ENCODE results near the gene FHAD1. TPM values are rescaled to one million over a fixed set of nuclear protein-coding genes. Genes with fewer than 3 reads are reported as not detected.

Gene FHAD1
- total and polyA plus RNA-seq, 10 of the 15 experiments (the other 5 are each of a cell fraction or from before 2014, with no cell fraction given) = 0.09 to 1.0 (median 0.32) TPM; not detected in 2

DNA sequence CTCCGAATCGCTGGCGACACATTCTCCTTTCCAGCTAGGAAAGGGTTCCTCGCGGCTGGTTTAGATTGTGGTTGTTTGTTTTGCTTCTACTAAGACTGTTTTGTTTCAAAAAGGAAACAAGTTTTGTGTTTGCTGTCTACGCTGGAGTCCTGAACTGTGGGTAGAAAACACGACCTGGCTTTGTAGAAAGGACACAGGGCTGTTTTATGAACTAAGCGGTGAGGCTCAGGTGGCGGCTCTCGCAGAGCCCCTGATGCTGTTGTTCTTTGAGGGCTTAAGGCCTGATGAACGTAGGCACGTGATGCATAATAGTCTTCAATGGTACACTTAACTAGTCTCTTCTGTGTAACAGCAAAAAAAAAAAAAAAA, 27.0 kb upstream of the FHAD1 start:
- ChIA-PET POLR2A (interaction anchor here (0.6 to 1.5 kb wide), 3 partner anchors 14 to 788 kb away, joined by 3 to 7 read pairs (median 5); no protein-coding TSS in a partner anchor), CTCF (interaction anchor here (0.9 to 2.3 kb wide), 4 partner anchors 12 to 91 kb away, joined by 3 to 6 read pairs (median 3); no protein-coding TSS in a partner anchor), RAD21 (ENCODE audit: unreplicated experiment) (interaction anchor here (1.1 to 1.9 kb wide), 3 partner anchors 24 to 383 kb away, joined by 3 to 5 read pairs (median 3); no protein-coding TSS in a partner anchor), SMC1A (ENCODE audit: uncharacterized antibody, unreplicated experiment) (interaction anchor here (1.9 kb wide), 1 partner anchor 12 kb away, joined by 4 read pairs; no protein-coding TSS in a partner anchor)
- Histone ChIP-seq H3K9ac (ENCODE audit: control insufficient read depth, insufficient read depth, low read length) (no peak overlapping the region), H3K27me3 (replicated peaks in 1 of 2; ENCODE audit: control insufficient read depth in 2 of 2, insufficient read depth in 2 of 2, low read length in 1 of 2) (no peaks in the 10 kb centered on the region), H3K36me3 (ENCODE audit: control insufficient read depth in 2 of 2, insufficient read depth in 2 of 2, low read length in 1 of 2) (peaks cover 0 to 2% of the 10 kb centered on the region in 2 experiments; a peak in 2 of 4 replicates), H3K79me2 (ENCODE audit: control insufficient read depth, insufficient read depth, low read length) (no peaks in the 10 kb centered on the region), H2AFZ (ENCODE audit: control insufficient read depth, low read depth, low read length) (no peak overlapping the region), H3K9me3 (replicated peaks; ENCODE audit: control insufficient read depth, insufficient read depth, low read length) (no peaks in the 10 kb centered on the region; the same call in 2 of the 3 replicates), H3K4me1 (ENCODE audit: control insufficient read depth, insufficient read depth, low read length) (no peaks in the 10 kb centered on the region), H3K4me2 (ENCODE audit: control insufficient read depth, insufficient read depth) (no peak overlapping the region), H3K4me3 (no peak overlapping the region), H3K27ac (ENCODE audit: control insufficient read depth, insufficient read depth) (no peak overlapping the region), H4K20me1 (ENCODE audit: control insufficient read depth, insufficient read depth) (no peaks in the 10 kb centered on the region)
- in situ Hi-C loops (cut with MboI) (no loop called here), intact Hi-C loops (cut with micrococcal nuclease; ENCODE audit: unreplicated experiment) (no loop called here)
- ATAC-seq = no peak
- BruUV-seq (replicated peaks) = no TSS peak
- 30% methylated on average over 12 of the region's 12 CpGs for WGBS (ENCODE audit: insufficient coverage, insufficient replicate concordance, low lambda C conversion rate, missing lambda C conversion rate)
- FAIRE-seq = no peak
- no peak for DNase-seq (ENCODE audit: low read depth, low spot score)
- TF ChIP-seq KLF5 (IDR thresholded peaks at IDR 0.05; ENCODE audit: partially characterized antibody) (no peak), GABPA (IDR thresholded peaks at IDR 0.05; ENCODE audit: low read depth) (no peak), SPI1 (IDR thresholded peaks at IDR 0.05; ENCODE audit: borderline replicate concordance, insufficient read depth, low read depth, low read length) (no peak), IRF4 (IDR thresholded peaks at IDR 0.05; ENCODE audit: low read depth, low read length) (no peak), HDGF (IDR thresholded peaks at IDR 0.05) (no peak), RBBP5 (conservative IDR thresholded peaks at IDR 0.05) (no peak), TCF3 (IDR thresholded peaks at IDR 0.05; ENCODE audit: borderline replicate concordance, insufficient read depth, low read depth, low read length) (no peak), ZBED1 (IDR thresholded peaks at IDR 0.05; ENCODE audit: borderline replicate concordance) (no peak), CHD4 (IDR thresholded peaks at IDR 0.05) (no peak), MYB (IDR thresholded peaks at IDR 0.05; ENCODE audit: borderline replicate concordance, low read depth, low read length) (no peak), EP300 (IDR thresholded peaks at IDR 0.05; ENCODE audit: borderline replicate concordance in 1 of 2, control insufficient read depth in 1 of 2, low read depth in 2 of 2, low read length in 2 of 2) (no peak), PKNOX1 (IDR thresholded peaks at IDR 0.05) (no peak), MTA3 (IDR thresholded peaks at IDR 0.05; ENCODE audit: borderline replicate concordance, low read length) (no peak), ZSCAN29 (IDR thresholded peaks at IDR 0.05) (no peak)
- TF ChIP-seq, protein P1, sequence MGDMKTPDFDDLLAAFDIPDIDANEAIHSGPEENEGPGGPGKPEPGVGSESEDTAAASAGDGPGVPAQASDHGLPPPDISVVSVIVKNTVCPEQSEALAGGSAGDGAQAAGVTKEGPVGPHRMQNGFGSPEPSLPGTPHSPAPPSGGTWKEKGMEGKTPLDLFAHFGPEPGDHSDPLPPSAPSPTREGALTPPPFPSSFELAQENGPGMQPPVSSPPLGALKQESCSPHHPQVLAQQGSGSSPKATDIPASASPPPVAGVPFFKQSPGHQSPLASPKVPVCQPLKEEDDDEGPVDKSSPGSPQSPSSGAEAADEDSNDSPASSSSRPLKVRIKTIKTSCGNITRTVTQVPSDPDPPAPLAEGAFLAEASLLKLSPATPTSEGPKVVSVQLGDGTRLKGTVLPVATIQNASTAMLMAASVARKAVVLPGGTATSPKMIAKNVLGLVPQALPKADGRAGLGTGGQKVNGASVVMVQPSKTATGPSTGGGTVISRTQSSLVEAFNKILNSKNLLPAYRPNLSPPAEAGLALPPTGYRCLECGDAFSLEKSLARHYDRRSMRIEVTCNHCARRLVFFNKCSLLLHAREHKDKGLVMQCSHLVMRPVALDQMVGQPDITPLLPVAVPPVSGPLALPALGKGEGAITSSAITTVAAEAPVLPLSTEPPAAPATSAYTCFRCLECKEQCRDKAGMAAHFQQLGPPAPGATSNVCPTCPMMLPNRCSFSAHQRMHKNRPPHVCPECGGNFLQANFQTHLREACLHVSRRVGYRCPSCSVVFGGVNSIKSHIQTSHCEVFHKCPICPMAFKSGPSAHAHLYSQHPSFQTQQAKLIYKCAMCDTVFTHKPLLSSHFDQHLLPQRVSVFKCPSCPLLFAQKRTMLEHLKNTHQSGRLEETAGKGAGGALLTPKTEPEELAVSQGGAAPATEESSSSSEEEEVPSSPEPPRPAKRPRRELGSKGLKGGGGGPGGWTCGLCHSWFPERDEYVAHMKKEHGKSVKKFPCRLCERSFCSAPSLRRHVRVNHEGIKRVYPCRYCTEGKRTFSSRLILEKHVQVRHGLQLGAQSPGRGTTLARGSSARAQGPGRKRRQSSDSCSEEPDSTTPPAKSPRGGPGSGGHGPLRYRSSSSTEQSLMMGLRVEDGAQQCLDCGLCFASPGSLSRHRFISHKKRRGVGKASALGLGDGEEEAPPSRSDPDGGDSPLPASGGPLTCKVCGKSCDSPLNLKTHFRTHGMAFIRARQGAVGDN (IDR thresholded peaks at IDR 0.05) = no peak
- TF ChIP-seq, protein P2, sequence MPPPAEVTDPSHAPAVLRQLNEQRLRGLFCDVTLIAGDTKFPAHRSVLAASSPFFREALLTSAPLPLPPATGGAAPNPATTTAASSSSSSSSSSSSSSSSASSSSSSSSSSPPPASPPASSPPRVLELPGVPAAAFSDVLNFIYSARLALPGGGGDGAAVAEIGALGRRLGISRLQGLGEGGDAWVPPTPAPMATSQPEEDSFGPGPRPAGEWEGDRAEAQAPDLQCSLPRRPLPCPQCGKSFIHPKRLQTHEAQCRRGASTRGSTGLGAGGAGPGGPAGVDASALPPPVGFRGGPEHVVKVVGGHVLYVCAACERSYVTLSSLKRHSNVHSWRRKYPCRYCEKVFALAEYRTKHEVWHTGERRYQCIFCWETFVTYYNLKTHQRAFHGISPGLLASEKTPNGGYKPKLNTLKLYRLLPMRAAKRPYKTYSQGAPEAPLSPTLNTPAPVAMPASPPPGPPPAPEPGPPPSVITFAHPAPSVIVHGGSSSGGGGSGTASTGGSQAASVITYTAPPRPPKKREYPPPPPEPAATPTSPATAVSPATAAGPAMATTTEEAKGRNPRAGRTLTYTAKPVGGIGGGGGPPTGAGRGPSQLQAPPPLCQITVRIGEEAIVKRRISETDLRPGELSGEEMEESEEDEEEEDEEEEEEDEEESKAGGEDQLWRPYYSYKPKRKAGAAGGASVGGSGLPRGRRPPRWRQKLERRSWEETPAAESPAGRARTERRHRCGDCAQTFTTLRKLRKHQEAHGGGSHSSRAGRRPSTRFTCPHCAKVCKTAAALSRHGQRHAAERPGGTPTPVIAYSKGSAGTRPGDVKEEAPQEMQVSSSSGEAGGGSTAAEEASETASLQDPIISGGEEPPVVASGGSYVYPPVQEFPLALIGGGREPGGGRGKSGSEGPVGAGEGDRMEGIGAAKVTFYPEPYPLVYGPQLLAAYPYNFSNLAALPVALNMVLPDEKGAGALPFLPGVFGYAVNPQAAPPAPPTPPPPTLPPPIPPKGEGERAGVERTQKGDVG (CRISPR knock-in tag; IDR thresholded peaks at IDR 0.05) = no peak
